ENCODE results near the gene NPAS3.

NPAS3 gene

DNA sequence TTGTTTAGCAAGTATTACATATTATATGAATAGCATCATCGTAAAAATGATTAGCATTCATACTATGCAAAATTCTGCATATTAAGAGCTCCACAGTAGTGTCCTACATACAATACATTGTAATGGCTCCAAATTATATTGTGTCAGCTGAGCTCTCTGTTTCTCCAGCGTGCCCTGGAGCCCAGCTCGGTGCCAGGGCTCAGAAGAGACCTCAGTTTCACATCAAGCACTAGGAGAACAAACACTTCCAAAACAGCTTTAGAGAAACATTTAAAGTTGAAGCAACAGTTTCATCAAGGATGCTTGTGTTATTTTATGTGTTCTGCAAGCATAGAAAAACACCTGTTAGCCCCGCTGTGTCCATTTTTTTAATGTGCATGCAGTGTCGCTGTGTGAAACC is 555.3 kb downstream of the NPAS3 start:
- H3K4me2 ChIP-seq (ENCODE audit: low read depth, low read length, poor library complexity, severe bottlenecking) = no peak overlapping the region
- no peaks in the 10 kb centered on the region for H3K9me3 ChIP-seq (ENCODE audit: insufficient read depth, low read depth, low read length)
- H3K4me3 ChIP-seq (ENCODE audit: low read length, poor library complexity, severe bottlenecking) = no peak overlapping the region
- H2AFZ ChIP-seq (ENCODE audit: low read length) = no peak overlapping the region
- H4K20me1 ChIP-seq (ENCODE audit: insufficient read depth, low read length, poor library complexity, severe bottlenecking) = no peaks in the 10 kb centered on the region
- H3K27me3 ChIP-seq (ENCODE audit: insufficient read depth, low read length, poor library complexity, severe bottlenecking) = no peaks in the 10 kb centered on the region
- no peaks in the 10 kb centered on the region for H3F3A ChIP-seq (ENCODE audit: low read depth)
- TF ChIP-seq EZH2phosphoT487 (IDR thresholded peaks at IDR 0.05; ENCODE audit: borderline replicate concordance) = no peak
- TF ChIP-seq, protein P1, sequence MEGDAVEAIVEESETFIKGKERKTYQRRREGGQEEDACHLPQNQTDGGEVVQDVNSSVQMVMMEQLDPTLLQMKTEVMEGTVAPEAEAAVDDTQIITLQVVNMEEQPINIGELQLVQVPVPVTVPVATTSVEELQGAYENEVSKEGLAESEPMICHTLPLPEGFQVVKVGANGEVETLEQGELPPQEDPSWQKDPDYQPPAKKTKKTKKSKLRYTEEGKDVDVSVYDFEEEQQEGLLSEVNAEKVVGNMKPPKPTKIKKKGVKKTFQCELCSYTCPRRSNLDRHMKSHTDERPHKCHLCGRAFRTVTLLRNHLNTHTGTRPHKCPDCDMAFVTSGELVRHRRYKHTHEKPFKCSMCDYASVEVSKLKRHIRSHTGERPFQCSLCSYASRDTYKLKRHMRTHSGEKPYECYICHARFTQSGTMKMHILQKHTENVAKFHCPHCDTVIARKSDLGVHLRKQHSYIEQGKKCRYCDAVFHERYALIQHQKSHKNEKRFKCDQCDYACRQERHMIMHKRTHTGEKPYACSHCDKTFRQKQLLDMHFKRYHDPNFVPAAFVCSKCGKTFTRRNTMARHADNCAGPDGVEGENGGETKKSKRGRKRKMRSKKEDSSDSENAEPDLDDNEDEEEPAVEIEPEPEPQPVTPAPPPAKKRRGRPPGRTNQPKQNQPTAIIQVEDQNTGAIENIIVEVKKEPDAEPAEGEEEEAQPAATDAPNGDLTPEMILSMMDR (conservative IDR thresholded peaks at IDR 0.05; ENCODE audit: low read length) = no peak
- H3K36me3 ChIP-seq (ENCODE audit: insufficient read depth, low read length) = no peaks in the 10 kb centered on the region
- H3K79me2 ChIP-seq (ENCODE audit: insufficient read depth, low read length) = no peaks in the 10 kb centered on the region
- no peaks in the 10 kb centered on the region for H3K4me1 ChIP-seq (ENCODE audit: insufficient read depth, low read length, poor library complexity, severe bottlenecking)
- H3K9me2 ChIP-seq (replicated peaks; ENCODE audit: low read depth, low read length) = no peaks in the 10 kb centered on the region
- no peak overlapping the region for H3K9ac ChIP-seq (ENCODE audit: low read depth, low read length, poor library complexity, severe bottlenecking)

- H3K9me3 ChIP-seq (ENCODE audit: insufficient read depth, low read depth, low read length) = no peaks in the 10 kb centered on the region
- H3K9ac ChIP-seq (ENCODE audit: low read depth, low read length, poor library complexity, severe bottlenecking) = no peak overlapping the region
- H3K27me3 ChIP-seq (ENCODE audit: insufficient read depth, low read length, poor library complexity, severe bottlenecking) = no peaks in the 10 kb centered on the region
- no peak for TF ChIP-seq EZH2phosphoT487 (IDR thresholded peaks at IDR 0.05; ENCODE audit: borderline replicate concordance)
- TF ChIP-seq, protein P1 (conservative IDR thresholded peaks at IDR 0.05; ENCODE audit: low read length) = no peak
- H3K4me2 ChIP-seq (ENCODE audit: low read depth, low read length, poor library complexity, severe bottlenecking) = no peak overlapping the region
- H3K36me3 ChIP-seq (ENCODE audit: insufficient read depth, low read length) = no peaks in the 10 kb centered on the region
- no peaks in the 10 kb centered on the region for H4K20me1 ChIP-seq (ENCODE audit: insufficient read depth, low read length, poor library complexity, severe bottlenecking)
- H3K9me2 ChIP-seq (replicated peaks; ENCODE audit: low read depth, low read length) = no peaks in the 10 kb centered on the region
- no peaks in the 10 kb centered on the region for H3K79me2 ChIP-seq (ENCODE audit: insufficient read depth, low read length)
- H3F3A ChIP-seq (ENCODE audit: low read depth) = no peaks in the 10 kb centered on the region
- H3K4me1 ChIP-seq (ENCODE audit: insufficient read depth, low read length, poor library complexity, severe bottlenecking) = no peaks in the 10 kb centered on the region
- H2AFZ ChIP-seq (ENCODE audit: low read length) = no peak overlapping the region
- H3K4me3 ChIP-seq (ENCODE audit: low read length, poor library complexity, severe bottlenecking) = no peak overlapping the region
Observed at GRCh38 chr14:33499687-33500086, 561.0 kb downstream of the NPAS3 start.

DNA sequence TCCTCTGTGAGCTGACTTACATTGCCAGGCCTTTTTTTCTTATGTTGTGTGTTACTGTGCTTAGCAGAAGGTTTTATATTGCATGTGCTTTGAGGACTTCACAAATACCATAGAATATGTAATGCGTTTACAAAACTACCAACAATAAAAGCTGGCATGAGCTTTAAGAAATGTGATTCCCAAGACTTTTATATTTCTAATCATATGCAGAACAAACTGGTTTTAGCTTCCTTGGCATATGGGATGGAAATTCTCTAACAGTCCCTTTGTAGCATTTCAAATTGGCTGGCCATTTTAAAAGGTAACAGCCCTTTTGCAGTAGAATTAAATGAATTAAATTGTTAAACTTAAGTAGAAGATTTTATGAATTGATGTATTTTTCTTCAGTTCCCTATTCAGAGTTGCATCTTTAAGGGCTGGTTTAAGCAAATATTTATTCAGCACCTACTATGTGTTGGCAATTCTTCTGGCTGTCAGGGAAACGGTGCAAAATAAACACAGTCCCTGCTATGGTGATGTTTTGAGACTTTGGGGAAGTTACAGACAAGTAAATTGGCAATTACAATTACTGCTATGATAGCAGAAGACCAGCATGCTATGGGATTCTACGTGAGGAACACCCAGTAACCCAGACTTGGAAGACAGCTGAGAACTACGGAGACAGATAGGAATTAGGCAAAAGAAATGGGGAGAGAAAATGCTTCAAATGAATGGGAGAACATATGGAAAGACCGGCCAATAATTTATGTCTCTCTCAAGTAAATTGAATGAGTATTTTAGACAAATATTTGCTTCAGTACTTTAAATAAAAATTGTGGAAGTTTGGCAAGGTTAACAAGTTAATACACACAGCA is 565.8 kb downstream of the NPAS3 start:
- Histone ChIP-seq H3K36me3 (ENCODE audit: insufficient read depth, low read length) (no peaks in the 10 kb centered on the region), H3K9me3 (ENCODE audit: insufficient read depth, low read depth, low read length) (no peaks in the 10 kb centered on the region), H3K4me1 (ENCODE audit: insufficient read depth, low read length, poor library complexity, severe bottlenecking) (no peaks in the 10 kb centered on the region), H4K20me1 (ENCODE audit: insufficient read depth, low read length, poor library complexity, severe bottlenecking) (no peaks in the 10 kb centered on the region), H3K4me2 (ENCODE audit: low read depth, low read length, poor library complexity, severe bottlenecking) (no peak overlapping the region), H3K79me2 (ENCODE audit: insufficient read depth, low read length) (no peaks in the 10 kb centered on the region), H2AFZ (ENCODE audit: low read length) (no peak overlapping the region), H3K27me3 (ENCODE audit: insufficient read depth, low read length, poor library complexity, severe bottlenecking) (no peaks in the 10 kb centered on the region), H3K4me3 (ENCODE audit: low read length, poor library complexity, severe bottlenecking) (no peak overlapping the region), H3F3A (ENCODE audit: low read depth) (no peaks in the 10 kb centered on the region), H3K9me2 (replicated peaks; ENCODE audit: low read depth, low read length) (no peaks in the 10 kb centered on the region), H3K9ac (ENCODE audit: low read depth, low read length, poor library complexity, severe bottlenecking) (no peak overlapping the region)
- TF ChIP-seq, protein P1 (conservative IDR thresholded peaks at IDR 0.05; ENCODE audit: low read length) = no peak
- TF ChIP-seq EZH2phosphoT487 (IDR thresholded peaks at IDR 0.05; ENCODE audit: borderline replicate concordance) = no peak

Measured in Loucy (cell line).